ENCODE results near the gene OTOF. TPM values are rescaled to one million over a fixed set of nuclear protein-coding genes. Genes with fewer than 3 reads are reported as not detected.

Gene OTOF
- total and polyA plus RNA-seq, 12 donors, result 0.03 to 0.25 (median 0.08) TPM; not detected in 8

DNA sequence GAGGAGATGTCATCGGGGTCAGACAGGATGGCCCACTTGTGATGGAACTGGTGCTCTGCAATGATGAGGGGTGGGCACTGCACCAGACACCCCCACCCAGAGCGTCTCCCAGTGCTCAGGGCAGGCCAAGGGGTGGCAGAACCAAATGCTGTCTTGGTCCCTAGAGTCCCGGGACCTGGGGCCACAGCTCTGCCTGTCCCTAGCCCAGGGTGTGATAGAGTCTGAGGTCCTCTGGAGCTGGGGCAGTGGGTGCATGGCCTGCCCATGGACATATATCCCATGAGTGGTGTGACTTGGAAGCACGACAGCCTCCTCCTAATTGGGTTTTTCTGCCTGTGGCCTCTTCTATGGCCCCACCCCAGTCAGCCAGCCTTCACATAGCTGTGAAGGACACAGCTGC lies 6.7 kb upstream of the OTOF start:
- peak in 1 of 8 donors; percentile 15 for ATAC-seq
- intact Hi-C loops (cut with DNase I), result no loop called here
- TF ChIP-seq, protein P1, sequence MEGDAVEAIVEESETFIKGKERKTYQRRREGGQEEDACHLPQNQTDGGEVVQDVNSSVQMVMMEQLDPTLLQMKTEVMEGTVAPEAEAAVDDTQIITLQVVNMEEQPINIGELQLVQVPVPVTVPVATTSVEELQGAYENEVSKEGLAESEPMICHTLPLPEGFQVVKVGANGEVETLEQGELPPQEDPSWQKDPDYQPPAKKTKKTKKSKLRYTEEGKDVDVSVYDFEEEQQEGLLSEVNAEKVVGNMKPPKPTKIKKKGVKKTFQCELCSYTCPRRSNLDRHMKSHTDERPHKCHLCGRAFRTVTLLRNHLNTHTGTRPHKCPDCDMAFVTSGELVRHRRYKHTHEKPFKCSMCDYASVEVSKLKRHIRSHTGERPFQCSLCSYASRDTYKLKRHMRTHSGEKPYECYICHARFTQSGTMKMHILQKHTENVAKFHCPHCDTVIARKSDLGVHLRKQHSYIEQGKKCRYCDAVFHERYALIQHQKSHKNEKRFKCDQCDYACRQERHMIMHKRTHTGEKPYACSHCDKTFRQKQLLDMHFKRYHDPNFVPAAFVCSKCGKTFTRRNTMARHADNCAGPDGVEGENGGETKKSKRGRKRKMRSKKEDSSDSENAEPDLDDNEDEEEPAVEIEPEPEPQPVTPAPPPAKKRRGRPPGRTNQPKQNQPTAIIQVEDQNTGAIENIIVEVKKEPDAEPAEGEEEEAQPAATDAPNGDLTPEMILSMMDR (IDR thresholded peaks at IDR 0.05), result no peak
- Histone ChIP-seq H3K36me3 (no peaks in the 10 kb centered on the region), H3K27me3 (no peaks in the 10 kb centered on the region), H3K4me1 (peaks cover 0 to 13% (median 8%) of the 10 kb centered on the region in 9 donors), H3K9me3 (no peaks in the 10 kb centered on the region), H3K27ac (no peak overlapping the region), H3K4me3 (no peak overlapping the region)
- WGBS, 2 donors, result 79 to 85% methylated on average over 4 of the region's 4 CpGs
- DNase-seq, result no peak

DNA sequence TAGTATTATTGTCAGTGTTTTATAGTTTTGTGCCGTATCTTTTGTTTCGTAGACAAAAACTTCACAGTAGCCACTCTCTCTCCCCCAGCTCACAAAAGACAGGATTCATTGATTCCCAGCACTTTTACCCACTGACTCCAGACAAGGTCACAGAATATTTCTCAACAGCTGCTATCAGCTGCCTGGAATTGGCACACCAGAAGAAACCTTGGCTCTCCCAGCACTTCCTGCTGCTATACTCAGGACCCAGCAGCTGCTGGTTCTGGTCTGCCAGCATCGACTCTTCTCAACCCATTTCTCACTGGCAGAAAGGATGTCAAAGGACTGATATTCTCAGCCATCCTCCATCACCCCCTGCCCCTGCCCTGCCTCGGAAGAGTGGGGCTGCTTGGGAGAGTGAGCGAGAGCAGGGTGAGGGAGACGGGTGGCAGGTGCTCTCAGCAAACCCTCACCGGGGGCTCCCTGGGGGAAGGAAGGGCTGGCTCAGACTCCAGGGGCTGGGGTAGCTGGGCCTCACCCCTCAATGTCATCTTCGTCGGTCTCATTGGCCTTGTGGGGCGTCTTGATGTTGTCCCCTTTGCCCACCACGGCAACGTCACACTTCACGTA lies 6.1 kb upstream of the OTOF start:
- Histone ChIP-seq H3K27ac (no peak overlapping the region), H3K27me3 (no peaks in the 10 kb centered on the region), H3K4me1 (peaks cover 0 to 13% (median 8%) of the 10 kb centered on the region in 9 donors), H3K36me3 (no peaks in the 10 kb centered on the region), H3K9me3 (no peaks in the 10 kb centered on the region), H3K4me3 (no peak overlapping the region)
- TF ChIP-seq, protein P1 (IDR thresholded peaks at IDR 0.05), result no peak
- ATAC-seq (peak; percentile 40 to 87 (median 78)), DNase-seq (no peak)
- WGBS, 2 donors, result 68 to 69% methylated on average over 13 of the region's 13 CpGs
- intact Hi-C loops (cut with DNase I), result no loop called here

DNA sequence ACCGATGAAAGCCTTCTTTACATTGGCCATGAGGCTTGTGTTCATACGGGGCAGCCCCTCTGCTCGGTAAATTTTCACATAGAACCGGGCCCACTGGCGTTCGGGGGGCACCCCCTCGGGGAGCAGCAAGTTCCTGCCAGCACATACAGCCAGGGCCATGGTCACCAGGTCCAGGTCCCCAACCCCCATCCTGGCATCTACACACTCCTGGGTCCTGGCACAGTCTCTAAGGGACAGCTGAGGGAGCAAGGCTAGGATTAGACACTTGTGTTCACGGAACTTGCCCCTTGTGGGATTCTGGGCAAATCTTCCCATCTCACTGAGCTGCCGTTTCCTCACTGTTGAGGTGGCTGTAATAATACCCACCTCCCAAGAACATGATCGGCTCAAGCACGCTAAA lies 5.6 kb upstream of the OTOF start:
- DNase-seq (no peak), ATAC-seq (peak in 6 of 8 donors; percentile 17 to 53 (median 30))
- intact Hi-C loops (cut with DNase I), result no loop called here
- TF ChIP-seq, protein P1 (IDR thresholded peaks at IDR 0.05), result no peak
- Histone ChIP-seq H3K4me3 (no peak overlapping the region), H3K4me1 (peaks cover 0 to 15% (median 8%) of the 10 kb centered on the region in 9 donors), H3K27ac (no peak overlapping the region), H3K36me3 (no peaks in the 10 kb centered on the region), H3K9me3 (no peaks in the 10 kb centered on the region), H3K27me3 (no peaks in the 10 kb centered on the region)
- 70 to 76% methylated on average over 11 of the region's 11 CpGs for WGBS, 2 donors

DNA sequence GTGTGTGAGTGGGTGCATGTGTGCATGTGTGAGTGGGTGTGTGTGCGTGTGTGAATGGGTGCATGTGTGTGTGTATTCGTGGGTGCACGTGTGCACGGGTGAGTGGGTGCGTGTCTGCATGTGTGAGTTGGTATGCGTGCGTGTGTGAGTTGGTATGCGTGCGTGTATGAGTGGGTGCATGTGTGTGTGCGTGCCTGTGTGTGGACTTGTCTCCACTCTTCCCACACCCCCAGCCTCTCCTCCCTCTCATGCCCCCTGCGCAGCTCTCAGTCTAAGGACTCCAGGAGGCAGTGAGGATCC lies 5.1 kb upstream of the OTOF start:
- Histone ChIP-seq H3K27ac (no peak overlapping the region), H3K4me3 (no peak overlapping the region), H3K36me3 (no peaks in the 10 kb centered on the region), H3K27me3 (no peaks in the 10 kb centered on the region), H3K9me3 (no peaks in the 10 kb centered on the region), H3K4me1 (peaks cover 3 to 20% (median 12%) of the 10 kb centered on the region in 9 donors)
- DNase-seq, result no peak
- intact Hi-C loops (cut with DNase I), result no loop called here
- 92 to 97% methylated on average over 10 to 11 of the region's 11 CpGs for WGBS, 2 donors
- no peak for ATAC-seq
- TF ChIP-seq, protein P1 (IDR thresholded peaks at IDR 0.05), result no peak
